Panc1 (cell line): ENCODE results near the gene PRKCB. TPM values are rescaled to one million over a fixed set of nuclear protein-coding genes. Genes with fewer than 3 reads are reported as not detected.

Source experiments
- ATAC-seq: fragments of 200-7000 bp; cut with Tn5 transposase; 2 replicates; pipeline ENCODE4 v1.9.1; 2020; ENCODE audit warnings: mild to moderate bottlenecking, moderate library complexity
- BruUV-seq: library from RNA; stranded (reverse); fragments of 400-500 nt; replicated peaks from 2 replicates; lab custom pipeline; 2021; lab: Mats Ljungman, UMichigan
- CTCF ChIA-PET: fragments of 300-600 bp; sonication (Branson Sonifier 250); formaldehyde crosslinking; loops from one replicate; lab custom pipeline; 2022; ENCODE audit warnings: antibody characterized with exemption; lab: Charles Lee
- POLR2A ChIA-PET: fragments of 300-600 bp; sonication (Branson Sonifier 250); formaldehyde crosslinking; loops from one replicate; lab custom pipeline; 2022; ENCODE audit warnings: antibody characterized with exemption; lab: Charles Lee
- DNase-seq: peaks from one replicate; pipeline ENCODE4 v3.0.0-alpha.2; 2010; ENCODE audit warnings: low read depth, low spot score
- H3K27ac ChIP-seq: 2 replicates; pipeline ENCODE4 v1.5.1; 2011; ENCODE audit warnings: mild to moderate bottlenecking, low read length, inconsistent platforms
- H3K27me3 ChIP-seq: fragments of 200-500 bp; sonication (Bioruptor generic); 2 replicates; pipeline ENCODE4 v1.6.0; 2014; ENCODE audit warnings: low read length, inconsistent platforms; ENCODE audit not compliant: control insufficient read depth, insufficient read depth
- H3K36me3 ChIP-seq: fragments of 200-500 bp; sonication (Bioruptor generic); 2 replicates; pipeline ENCODE4 v1.5.1; 2014; ENCODE audit warnings: inconsistent platforms, mild to moderate bottlenecking, low read length, moderate library complexity; ENCODE audit not compliant: control insufficient read depth, insufficient read depth
- H3K4me1 ChIP-seq: 2 replicates; pipeline ENCODE4 v1.5.1; 2011; ENCODE audit warnings: inconsistent platforms, mild to moderate bottlenecking, low read length, moderate library complexity; ENCODE audit not compliant: control insufficient read depth, insufficient read depth
- H3K4me3 ChIP-seq, 2 experiments: 2 replicates each; pipeline ENCODE4 v1.5.1; 2011 to 2012; ENCODE audit warnings: low read depth in 2 of 2, low read length in 2 of 2, mild to moderate bottlenecking in 2 of 2, inconsistent platforms in 1 of 2, moderate library complexity in 1 of 2
- H3K9me3 ChIP-seq: fragments of 200-500 bp; sonication (Bioruptor generic); 2 replicates; pipeline ENCODE4 v1.5.1; 2014; ENCODE audit warnings: low read depth, mild to moderate bottlenecking, inconsistent platforms, low read length, moderate library complexity; ENCODE audit not compliant: control insufficient read depth, insufficient read depth
- CTCF ChIP-seq: fragments of 450-650 bp; IDR thresholded peaks from 2 replicates; pipeline ENCODE4 v1.5.1; 2017; ENCODE audit warnings: mild to moderate bottlenecking
- POLR2AphosphoS5 ChIP-seq: IDR thresholded peaks from 2 replicates; pipeline ENCODE4 v1.6.1; 2012; ENCODE audit warnings: mild to moderate bottlenecking, low read depth, low read length, moderate library complexity
- SIN3A ChIP-seq: IDR thresholded peaks from 2 replicates; pipeline ENCODE4 v1.6.1; 2012; ENCODE audit warnings: low read depth, mild to moderate bottlenecking, low read length, moderate library complexity, borderline replicate concordance; ENCODE audit not compliant: insufficient read depth
- TCF7L2 ChIP-seq: IDR thresholded peaks from 2 replicates; pipeline ENCODE4 v1.6.1; 2011; ENCODE audit warnings: mild to moderate bottlenecking, low read depth, low read length, inconsistent platforms
- in situ Hi-C: cut with HindIII; loops from 2 replicates; pipeline ENCODE4 v1.10.0; 2016; ENCODE audit warnings: low sequenced_read_pairs, low pct_unique_long_range_greater_than_20kb
- intact Hi-C: fragments of 100-400 bp; cut with micrococcal nuclease; formaldehyde crosslinking; loops from one replicate; pipeline ENCODE4 v1.10.0; 2022; ENCODE audit not compliant: unreplicated experiment
- total RNA-seq: library from RNA; stranded (reverse); gene quantifications from one replicate; pipeline ENCODE4 v1.2.1, GENCODE V29; 2021; ENCODE audit not compliant: unreplicated experiment
- TF ChIP-seq, protein P1 (sequence below), 2 experiments: IDR thresholded peaks; 2 replicates each; pipeline ENCODE4 v1.6.1; 2011 to 2012; ENCODE audit warnings: low read depth in 2 of 2, control low read depth in 1 of 2, low read length in 1 of 2, mild to moderate bottlenecking in 1 of 2, moderate library complexity in 1 of 2; ENCODE audit not compliant: insufficient read depth in 1 of 2

PRKCB gene
- total RNA-seq, 1 experiment from 2014 or later = 0.41 TPM

DNA sequence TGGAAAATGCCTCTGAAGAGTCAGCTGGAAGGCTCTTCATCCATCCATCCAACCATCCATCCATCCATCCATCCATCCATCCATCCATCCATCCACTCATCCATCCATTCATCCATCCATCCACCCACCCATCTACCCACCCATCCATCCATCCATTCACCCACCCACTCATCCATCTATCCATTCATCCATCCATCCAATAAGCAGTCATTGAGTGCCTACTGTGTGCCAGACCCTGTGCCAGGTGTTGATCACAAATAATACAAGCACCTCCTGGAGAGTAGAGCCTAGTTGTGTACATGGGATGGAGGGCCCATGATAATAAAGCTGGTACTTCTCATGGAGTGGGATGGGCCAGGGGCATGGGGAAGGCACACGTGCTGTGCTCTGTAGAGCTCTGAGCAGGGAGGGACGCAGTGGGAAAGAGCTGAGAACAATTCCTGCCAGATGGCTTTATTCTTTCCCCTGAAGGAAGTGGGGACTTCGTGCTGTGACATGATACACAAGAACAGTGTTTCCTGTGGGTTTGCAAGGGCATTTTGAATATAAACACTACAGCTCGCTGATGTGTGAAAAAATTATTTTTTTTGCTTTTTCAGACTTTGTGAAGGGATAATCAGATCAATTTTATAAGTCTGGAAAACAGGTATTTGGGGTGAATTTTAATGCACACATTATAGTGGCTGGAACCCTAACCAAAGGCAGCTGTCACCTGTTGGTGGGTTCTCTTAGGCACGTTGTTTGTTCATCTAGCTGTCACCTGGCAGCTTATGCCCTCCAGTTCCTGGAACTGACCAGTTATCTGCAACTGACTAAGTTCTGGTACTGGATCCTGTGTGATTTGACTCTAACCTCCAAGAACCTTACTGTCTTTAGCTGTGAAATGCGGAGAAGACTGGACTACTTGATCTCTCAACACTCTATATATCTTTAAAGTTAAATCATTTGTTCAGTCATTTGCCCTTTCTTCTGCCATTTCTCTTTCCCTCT, 61.3 kb downstream of the PRKCB start:
- no peaks in the 10 kb centered on the region for H3K9me3 ChIP-seq
- in situ Hi-C loops = no loop called here
- H3K36me3 ChIP-seq = no peaks in the 10 kb centered on the region
- no peak overlapping the region for H3K4me3 ChIP-seq
- H3K4me1 ChIP-seq = peaks cover 3% of the 10 kb centered on the region; the same call in 1 of the 2 replicates
- TF ChIP-seq TCF7L2 (no peak), SIN3A (no peak), POLR2AphosphoS5 (no peak), CTCF (no peak)
- TF ChIP-seq, protein P1, sequence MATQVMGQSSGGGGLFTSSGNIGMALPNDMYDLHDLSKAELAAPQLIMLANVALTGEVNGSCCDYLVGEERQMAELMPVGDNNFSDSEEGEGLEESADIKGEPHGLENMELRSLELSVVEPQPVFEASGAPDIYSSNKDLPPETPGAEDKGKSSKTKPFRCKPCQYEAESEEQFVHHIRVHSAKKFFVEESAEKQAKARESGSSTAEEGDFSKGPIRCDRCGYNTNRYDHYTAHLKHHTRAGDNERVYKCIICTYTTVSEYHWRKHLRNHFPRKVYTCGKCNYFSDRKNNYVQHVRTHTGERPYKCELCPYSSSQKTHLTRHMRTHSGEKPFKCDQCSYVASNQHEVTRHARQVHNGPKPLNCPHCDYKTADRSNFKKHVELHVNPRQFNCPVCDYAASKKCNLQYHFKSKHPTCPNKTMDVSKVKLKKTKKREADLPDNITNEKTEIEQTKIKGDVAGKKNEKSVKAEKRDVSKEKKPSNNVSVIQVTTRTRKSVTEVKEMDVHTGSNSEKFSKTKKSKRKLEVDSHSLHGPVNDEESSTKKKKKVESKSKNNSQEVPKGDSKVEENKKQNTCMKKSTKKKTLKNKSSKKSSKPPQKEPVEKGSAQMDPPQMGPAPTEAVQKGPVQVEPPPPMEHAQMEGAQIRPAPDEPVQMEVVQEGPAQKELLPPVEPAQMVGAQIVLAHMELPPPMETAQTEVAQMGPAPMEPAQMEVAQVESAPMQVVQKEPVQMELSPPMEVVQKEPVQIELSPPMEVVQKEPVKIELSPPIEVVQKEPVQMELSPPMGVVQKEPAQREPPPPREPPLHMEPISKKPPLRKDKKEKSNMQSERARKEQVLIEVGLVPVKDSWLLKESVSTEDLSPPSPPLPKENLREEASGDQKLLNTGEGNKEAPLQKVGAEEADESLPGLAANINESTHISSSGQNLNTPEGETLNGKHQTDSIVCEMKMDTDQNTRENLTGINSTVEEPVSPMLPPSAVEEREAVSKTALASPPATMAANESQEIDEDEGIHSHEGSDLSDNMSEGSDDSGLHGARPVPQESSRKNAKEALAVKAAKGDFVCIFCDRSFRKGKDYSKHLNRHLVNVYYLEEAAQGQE (IDR thresholded peaks at IDR 0.05; ENCODE audit: insufficient read depth in 1 of 2, low read depth in 2 of 2, low read length in 1 of 2) = no peak
- no peaks in the 10 kb centered on the region for H3K27me3 ChIP-seq
- DNase-seq (no peak), ATAC-seq (no peak)
- intact Hi-C loops = no loop called here
- POLR2A ChIA-PET = interaction anchor here (0.6 kb wide), 1 partner anchor 12 kb away, joined by 5 read pairs; no protein-coding TSS in a partner anchor
- CTCF ChIA-PET = no interaction called here
- no TSS peak for BruUV-seq
- no peak overlapping the region for H3K27ac ChIP-seq

DNA sequence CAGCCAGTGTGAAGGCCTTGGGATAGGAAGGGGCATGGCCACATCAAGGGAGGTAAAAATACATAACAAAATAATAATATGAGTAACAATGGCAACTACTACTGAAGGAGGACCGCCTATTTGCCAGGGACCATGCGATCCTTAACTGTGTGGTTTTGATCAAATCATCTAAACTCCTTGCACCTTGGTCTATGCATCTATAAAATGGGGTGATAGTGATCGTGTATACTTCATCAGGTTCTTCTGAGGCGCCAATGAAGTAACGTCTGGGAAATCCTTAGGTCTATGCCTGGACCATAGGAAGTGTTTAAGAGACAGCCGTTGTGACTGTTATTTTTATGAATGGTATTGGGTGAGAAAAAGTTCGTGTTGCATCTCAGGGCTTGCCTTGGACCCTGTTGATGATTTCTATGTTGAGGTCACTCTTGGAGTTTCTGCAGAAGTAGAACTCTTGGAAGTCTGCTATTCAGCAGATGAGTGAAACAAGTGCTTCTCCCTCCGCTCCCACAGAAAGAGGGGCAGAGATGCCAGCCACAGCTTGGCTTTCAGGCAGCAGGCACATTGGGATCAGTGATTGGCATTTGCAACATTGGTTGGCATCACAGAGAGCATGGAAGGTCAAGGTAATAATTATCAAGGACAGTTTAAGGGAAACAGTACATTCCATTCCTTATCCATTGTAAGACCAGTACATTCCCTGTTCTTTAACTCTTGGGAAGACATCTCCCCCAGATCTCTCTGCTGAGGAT, 63.1 kb downstream of the PRKCB start:
- H3K27me3 ChIP-seq = no peaks in the 10 kb centered on the region
- no peak for ATAC-seq
- H3K4me3 ChIP-seq = no peak overlapping the region
- in situ Hi-C loops (no loop called here), intact Hi-C loops (no loop called here)
- no peaks in the 10 kb centered on the region for H3K36me3 ChIP-seq
- BruUV-seq = no TSS peak
- H3K27ac ChIP-seq = no peak overlapping the region
- ChIA-PET CTCF (no interaction called here), POLR2A (no interaction called here)
- peaks cover 3% of the 10 kb centered on the region; the same call in 1 of the 2 replicates for H3K4me1 ChIP-seq
- H3K9me3 ChIP-seq = no peaks in the 10 kb centered on the region
- TF ChIP-seq, protein P1 (IDR thresholded peaks at IDR 0.05; ENCODE audit: insufficient read depth in 1 of 2, low read depth in 2 of 2, low read length in 1 of 2) = no peak
- TF ChIP-seq CTCF (no peak), TCF7L2 (no peak), SIN3A (no peak), POLR2AphosphoS5 (no peak)
- no peak for DNase-seq
